Right lung (tissue), 5 donors: Measurements from ENCODE around the gene TCF3. TPM values are rescaled to one million over a fixed set of nuclear protein-coding genes. Genes with fewer than 3 reads are reported as not detected.

Experiments
- DNase-seq, 2 donors: peaks; one replicate each; pipeline ENCODE4 v3.0.0-alpha.2; 2013
- polyA plus RNA-seq, 5 donors: library from polyadenylated mRNA; unstranded; fragments of 120-200 nt; gene quantifications; one replicate each; pipeline versions ENCODE4 v1.2.1 to v1.2.3, GENCODE V29; 2013; ENCODE audit warnings: inconsistent platforms in 1 of 5, low replicate concordance in 1 of 5; ENCODE audit not compliant: insufficient read length in 5 of 5, insufficient read depth in 1 of 5

TCF3 gene
- polyA plus RNA-seq, 5 donors: 101 to 158 (median 127) TPM

DNA sequence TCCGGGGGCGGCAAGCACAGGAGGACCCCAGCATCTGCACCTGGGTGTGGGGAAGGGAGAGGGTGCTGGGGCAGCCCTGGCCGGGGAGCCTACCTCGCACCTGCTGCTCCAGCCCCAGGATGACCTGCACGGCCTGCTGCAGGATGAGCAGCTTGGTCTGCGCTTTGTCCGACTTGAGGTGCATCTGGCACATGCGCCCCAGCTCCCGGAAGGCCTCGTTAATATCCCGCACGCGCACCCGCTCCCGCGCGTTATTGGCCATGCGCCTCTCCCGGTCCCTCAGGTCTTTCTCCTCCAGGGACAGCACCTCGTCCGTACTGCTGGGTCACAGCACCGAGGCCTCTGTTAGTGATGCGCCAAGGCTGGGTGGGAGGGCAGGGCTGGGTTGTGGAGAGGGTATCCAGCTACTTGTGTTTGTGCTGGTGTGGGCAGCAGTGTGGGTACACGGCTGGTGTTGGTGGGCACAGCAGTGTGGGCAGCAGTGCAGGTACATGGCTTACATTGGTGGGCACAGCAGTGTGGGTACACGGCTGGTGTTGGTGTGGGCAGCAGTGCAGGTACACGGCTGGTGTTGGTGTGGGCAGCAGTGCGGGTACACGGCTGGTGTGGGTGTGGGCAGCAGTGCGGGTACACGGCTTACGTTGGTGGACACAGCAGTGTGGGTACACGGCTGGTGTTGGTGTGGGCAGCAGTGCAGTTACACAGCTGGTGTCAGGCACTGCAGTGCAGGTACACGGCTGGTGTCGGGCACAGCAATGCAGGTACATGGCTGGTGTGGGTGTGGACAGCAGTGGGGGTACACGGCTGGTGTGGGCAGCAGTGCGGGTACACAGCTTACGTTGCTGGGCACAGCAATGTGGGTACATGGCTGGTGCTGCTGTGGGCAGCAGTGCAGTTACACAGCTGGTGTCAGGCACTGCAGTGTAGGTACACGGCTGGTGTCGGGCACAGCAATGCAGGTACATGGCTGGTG, 40.0 kb downstream of the TCF3 start:
- DNase-seq: no peak

DNA sequence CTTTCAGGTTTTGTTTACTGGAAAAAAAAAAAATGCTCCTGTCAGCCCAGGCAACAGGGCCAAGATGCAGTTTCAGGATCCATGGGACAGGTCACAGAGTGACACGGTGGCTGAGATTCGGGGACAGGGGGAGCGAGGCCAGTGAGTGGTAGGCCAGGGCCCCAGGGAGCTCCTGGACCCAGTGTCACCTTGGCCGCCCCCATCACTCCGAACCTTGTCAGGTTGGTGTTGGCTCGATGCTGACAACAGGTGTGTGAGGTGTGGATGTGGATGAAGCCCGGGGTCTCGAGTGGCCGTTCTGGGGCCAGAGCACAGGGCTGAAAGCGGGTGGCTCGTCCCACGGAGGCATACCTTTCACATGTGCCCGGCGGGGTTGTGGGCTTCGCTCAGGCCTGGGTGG, 41.1 kb downstream of the TCF3 start:
- DNase-seq: no peak

DNA sequence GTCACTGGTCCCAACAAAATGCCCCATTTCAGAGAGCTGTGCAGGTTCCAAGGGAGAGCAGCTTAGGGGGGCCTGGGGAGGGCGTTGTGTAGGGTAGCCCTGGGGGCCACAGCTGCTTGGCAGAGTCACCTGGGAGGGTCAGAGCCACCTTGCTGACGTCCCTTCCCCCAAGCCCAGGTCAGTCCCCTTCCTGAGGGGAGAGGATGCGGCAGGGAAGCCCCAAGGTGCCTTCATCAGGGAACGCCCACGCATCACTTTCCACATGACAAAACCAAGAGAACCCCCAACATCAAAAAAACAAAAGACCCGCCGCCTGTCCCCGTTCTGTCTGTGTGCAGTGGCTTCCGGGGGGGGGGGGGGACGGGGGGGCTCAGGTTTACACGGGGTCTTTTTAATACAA, 41.8 kb downstream of the TCF3 start:
- DNase-seq: no peak

DNA sequence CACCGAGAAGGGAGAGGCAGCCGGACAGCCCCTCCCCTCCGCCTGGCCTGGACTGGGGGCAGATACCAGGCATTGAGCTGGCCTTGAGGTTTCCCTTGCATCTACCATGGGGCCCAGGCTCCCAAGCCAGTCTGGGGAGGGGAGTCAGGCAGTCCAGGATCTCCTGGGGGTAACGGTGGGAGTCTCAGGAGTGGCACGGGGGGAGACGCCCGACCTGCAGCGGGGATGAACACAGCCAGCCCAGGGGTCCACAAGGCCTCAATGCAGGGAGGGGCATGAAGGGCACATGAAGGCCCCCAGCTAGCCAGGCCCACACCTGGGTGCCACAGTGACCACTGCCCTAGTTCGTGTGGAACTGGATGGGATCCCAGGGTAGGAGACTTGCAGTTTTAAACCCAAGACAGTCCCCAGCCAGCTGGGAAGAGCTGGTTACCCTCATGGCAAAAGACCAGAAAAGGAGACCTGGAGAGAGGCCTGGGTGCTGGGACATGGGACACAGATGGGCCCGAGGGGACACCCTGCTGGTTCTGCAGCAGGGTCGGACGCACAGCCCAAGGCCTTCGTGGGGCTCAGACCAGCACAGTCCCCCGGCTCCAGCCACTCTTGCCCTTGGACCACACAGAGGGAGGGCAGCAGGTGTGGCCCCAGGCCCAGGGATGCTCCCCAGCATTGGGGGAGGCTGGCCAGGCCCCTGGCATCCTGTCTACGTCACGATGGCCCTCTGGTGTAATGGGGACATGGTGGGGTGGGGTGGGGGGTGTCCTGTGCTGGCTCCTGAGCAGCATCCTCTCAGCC, 42.5 kb downstream of the TCF3 start:
- DNase-seq: no peak

DNA sequence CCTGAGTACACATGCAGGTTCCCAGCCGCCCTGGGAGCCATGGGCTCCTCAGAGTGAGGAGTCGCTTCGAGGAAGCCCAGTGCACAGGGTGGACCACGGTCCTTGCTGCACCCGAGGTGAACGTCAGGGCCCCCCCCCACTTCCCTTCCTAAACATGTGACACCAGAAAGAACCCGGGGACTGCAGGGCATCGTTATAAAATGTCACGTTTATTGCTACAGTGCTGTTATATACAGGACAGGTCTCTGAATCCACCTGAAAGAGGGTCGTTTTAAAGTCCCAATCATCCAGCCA, 43.4 kb downstream of the TCF3 start:
- no peak for DNase-seq

DNA sequence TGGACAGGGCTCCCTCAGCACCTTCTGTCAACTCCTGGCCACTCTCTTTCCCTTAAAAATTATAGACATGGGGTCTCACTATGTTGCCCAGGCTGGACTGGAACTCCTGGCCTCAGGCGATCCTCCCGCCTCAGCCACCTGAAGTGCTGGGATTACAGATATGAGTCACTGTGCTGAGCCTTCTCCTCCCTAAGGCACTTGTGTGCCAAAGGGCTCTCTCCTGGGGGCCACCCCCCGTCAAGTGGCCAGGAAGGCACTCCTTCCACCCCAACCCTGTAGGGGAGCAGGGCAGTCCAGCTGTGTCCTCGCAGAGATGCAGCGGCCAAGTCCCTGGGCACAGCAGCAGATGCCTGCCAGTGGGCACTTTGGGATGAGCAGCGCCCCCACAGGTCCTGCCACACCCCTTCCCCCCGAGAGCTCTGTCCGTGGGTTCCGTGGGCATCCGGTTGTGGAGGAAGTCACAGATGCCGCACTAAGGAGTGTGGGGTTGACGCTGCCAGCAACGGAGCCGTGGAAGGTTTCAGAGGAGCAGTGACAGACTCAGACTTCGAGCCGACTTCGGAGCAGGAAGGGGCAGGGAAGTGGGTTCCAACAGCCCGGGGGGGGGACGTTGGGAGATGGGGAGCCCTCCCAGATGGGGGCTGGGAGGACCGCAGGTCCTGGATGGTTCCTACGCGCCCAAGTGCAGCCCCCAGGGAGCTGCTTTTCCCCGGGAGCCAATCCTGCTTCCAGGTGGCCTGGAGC, 43.9 kb downstream of the TCF3 start:
- DNase-seq: no peak

DNA sequence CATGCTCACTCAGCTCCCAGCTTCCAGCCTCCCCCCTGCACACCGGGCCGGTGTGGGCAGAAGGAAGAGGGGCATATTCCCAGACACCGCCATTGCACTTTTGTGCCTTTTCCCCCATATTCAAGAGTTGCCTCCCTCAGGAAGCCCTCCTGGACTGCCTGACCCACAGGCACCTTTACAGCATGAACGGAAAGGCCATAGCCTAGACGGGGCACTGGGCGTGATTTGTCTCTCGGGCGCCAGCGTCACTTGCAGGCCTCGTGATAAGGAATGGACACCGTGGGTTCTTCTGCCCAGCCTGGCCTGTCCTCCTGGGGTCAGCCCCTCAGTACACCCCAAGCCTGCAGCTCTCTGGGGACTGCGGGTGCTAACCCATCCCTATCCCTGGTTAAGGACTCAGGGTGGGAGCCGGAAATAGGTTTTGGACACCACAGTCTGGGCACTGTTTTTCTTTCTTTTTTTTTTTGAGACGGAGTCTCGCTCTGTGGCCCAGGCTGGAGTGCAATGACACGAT, 46.2 kb downstream of the TCF3 start:
- DNase-seq: no peak

DNA sequence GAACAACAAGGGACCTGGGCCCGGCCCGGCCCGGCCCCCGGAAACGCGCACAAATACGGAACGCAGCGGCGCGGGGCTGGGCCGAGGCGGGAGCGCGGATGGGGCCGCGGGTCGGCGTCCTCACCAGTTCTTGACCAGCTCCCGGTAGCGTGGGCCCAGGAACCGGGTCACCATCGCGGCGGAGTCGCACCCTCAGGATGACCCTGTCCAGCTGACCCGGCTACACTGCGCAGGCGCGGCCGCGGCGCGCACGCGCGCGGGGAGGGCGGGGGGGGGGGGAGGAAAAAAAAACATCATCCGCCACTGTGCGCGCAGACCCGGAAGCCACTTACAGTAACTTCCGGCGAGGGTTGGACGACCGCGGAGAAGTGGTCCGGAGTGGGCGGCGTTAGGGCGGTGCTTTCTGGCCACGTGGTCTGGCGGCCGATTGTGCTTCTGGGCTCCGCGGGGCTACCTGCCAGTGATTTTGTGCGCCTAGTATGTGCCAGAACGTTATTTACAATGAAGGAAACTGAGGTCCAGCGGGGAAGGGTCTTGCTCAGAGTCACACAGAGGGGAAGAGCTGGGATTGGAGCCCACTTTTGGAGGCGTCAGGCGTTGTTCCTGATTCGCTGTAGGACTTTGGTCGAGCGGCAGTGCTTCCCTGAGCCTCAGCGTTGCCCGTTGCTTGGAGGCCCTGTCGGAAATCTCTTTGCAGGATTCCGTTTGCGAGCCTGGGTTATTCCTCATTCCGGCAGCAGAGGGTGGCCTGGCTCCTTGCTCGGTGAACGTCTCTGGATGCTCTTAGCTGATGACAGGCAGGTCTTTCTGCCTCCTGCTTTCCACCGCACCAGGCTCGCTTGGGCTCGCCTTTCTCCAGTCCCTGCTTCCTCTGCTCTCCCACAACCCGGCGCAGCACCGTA, 46.9 kb downstream of the TCF3 start, which contains the start of gene UQCR11:
UQCR11 (minus strand) TSS at position 227 of the 902 bp plus-strand sequence; CDS start at position 174, 53 bp downstream.
- peak; percentile 95 for DNase-seq

DNA sequence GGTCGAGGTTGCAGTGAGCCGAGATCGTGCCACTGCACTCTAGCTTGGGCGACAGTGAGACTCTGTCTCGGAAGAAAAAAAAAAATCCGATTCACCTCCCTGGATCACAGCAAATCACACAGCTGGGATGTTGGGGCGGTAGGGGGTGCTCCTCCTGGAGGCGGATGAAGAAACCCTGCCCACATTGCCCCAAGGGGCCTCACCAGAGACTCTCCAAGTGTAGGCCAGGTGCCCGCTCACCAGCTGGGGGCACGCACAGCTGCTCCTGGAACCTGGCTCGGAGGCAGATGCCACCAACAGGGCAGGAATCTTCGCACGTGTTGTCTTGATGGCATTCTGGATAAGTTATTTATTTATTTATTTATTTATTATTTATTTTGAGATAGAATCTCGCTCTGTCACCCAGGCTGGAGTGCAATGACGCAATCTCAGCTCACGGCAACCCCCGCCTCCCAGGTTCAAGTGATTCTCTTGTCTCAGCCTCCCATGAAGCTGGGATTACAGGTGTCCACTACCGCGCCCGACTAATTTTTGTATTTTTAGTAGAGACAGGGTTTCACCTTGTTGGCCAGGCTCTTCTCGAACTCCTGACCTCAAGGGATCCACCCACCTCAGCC, 50.2 kb downstream of the TCF3 start:
- DNase-seq: no peak

DNA sequence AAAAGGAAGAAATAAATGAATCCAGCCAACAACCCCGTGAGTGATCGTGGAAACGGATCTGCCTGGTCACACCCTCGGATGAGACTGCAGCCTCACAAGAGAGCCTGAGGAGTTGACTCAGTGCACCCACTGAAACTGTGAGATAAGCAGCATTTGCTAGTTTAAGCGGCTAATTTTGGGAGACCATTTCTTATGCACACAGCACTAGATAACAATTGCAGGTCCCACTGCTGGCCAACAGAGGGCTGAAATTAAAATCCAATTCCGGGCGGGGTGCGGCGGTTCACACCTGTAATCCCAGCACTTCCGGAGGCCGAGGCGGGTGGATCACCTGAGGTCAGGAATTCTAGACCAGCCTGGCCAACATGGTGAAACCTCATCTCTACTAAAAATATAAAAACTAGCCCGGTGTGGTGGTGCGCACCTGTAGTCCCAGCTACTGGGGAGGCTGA, 50.8 kb downstream of the TCF3 start:
- DNase-seq: no peak

DNA sequence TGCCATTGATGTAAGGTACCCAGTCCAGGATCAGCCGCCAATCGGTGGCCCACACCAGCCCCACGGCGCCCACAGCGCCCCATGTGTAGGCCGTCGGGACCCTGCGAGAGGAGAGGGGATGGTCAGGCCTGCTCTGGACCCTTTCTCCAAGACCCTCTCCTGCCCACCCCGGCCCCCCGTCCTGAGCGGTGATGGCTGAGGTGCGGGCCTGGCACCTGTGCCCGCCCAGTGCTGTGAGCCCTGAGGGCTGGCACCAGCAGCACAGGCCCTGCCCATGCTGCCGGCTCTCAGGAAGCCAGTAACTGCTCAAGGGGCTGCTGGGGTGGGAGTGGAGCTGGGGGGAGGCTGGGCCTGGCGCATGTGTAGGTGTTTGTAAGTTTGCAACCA, 53.0 kb downstream of the TCF3 start:
- no peak for DNase-seq

DNA sequence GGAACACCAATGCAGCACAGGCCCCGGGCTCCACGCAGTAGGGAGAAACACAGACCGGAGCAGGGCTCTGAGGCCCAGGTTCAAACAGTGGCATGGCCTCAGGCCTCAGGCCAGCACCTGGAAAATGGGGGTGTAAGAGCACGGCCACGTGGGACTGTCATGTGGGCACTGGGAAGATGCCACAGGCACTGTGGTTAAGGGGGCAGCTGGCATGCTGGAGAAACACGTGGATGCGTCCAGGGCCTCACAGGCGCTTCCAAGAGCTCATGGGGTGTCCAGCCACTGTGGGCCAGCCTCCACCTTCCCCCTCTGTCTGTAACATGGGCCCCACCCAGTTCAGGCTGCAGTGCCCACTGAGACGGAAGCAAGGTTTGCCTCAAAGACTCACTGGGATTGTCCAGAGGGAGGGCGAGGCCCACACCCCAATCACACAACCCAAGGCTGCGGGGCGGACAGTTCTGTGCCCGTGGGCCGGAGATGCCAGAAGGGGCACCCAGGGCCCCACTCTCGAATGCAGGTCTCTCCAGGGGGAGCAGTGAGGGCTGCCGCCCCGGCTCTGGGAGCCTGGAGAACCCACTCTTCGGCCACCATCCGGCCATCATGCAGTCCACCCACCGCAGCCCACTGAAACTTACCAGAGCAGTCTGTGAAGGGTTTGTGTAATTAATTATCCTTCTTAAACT, 53.5 kb downstream of the TCF3 start:
- DNase-seq: no peak

DNA sequence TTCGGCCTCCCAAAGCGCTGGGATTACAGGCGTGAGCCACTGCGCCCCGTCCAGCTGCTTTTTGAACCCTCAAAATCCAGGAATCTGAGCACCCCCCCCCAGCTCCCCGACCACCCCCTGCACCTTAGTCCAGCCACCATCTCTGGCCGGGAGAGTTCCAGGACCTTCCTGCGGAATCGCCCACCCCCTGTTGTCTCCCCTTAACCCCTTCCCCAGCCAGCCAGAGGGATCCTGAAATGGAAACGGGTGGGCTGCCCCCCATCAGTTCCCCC, 59.0 kb downstream of the TCF3 start:
- no peak for DNase-seq

DNA sequence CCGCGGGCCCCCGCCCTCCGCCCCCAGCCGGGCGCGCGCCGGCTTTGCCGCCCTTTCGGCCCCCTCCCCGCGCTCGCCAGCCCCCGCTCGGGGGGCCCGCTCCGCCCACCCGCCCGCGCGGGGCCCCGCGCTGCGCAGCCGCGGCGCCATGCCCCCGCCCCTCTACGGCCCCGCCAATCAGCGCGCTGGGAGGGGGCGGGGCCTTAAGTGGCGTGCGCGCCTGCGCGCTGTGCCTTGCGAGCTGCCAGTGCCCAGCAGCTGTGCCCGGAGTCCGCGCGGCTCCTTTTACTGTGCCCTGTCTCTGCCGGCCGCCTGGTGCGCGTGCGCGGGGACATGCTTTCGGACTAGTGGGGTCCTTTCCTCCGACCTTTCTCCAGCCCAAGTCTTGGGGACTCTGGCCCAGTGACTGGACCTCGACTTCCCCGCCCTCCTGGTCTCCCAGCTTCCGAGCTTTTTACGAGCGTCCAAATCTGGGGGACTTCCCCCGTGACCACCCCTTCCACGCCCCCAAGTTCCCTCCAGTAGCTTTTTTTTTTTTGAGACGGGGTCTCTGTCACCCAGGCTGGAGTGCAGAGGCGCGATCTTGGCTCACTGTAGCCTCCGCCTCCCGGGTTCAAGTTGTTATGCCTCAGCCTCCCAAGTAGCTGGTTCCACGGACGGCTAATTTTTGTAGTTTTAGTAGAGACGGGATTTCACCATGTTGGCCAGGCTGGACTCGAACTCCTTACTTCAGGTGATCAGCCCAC, 59.5 kb downstream of the TCF3 start, which contains the start of gene MBD3:
MBD3 (minus strand) TSS at position 111 of the 746 bp plus-strand sequence. CDS start 234 bp downstream, outside the sequence.
- peak; percentile 93 to 94 for DNase-seq

DNA sequence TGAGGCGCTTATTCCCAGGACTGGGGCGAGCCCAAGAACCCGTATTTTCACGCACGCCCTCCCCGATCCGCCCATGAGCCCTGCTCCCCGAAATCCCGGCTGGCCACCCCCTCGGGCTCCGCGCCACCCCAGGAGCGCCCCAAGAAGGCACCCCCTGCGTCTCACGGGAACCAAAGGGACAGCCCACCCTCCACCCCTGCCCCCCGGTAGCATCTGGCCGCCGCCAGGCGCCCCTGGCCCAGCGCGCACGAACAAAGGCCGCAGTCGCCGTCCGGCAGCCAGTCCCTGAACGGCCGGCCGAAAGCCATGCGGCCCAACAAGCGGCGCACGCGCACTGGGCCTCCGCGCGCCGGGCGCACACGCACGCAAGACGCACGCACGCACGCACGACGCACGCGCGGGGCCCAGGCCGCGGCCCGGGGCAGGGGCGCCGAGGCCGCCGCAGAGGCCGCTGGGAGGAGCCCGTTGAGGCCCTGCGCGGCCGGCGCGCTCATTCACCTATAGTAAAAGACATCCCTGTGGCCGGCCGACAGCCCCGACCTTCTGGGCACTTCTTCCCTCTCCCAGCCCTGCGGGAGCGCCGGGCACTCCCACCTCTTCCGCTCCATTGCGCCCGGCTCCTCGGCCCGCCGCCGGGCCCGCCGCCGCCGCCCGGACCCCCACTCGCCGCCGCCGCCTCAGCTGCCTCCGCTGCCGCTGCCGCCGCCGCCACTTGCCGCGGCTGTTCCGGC, 60.2 kb downstream of the TCF3 start:
- peak; percentile 86 to 88 for DNase-seq

DNA sequence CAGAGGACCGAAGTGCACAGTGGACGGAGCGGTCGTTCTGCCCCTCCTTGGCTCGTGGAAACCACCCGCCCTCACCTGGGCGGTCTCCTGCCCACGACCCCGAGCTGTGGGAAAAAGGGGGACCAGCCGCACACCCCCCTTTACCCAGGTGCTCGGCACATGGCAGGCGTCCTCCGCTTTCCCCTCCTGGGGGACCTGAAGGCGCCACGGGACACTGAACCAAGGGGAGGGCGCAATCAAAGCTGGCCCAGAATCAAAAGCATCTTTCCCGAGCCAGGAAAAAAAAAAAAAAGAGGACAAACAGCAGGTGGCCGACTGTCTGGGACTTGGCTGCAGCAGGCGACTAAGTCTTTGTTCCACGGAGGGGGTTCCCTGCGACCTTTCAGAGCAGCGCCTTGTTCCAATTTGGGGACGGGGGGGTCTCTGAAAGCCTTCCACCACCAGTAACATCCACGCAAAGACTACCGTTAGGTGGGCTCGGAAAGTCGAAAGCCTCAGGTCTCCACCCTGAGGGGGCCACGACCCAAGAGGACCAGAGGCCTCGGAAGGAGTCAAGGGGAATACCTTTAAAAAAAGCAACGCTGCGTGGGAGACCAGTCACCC, 60.9 kb downstream of the TCF3 start:
- no peak for DNase-seq

DNA sequence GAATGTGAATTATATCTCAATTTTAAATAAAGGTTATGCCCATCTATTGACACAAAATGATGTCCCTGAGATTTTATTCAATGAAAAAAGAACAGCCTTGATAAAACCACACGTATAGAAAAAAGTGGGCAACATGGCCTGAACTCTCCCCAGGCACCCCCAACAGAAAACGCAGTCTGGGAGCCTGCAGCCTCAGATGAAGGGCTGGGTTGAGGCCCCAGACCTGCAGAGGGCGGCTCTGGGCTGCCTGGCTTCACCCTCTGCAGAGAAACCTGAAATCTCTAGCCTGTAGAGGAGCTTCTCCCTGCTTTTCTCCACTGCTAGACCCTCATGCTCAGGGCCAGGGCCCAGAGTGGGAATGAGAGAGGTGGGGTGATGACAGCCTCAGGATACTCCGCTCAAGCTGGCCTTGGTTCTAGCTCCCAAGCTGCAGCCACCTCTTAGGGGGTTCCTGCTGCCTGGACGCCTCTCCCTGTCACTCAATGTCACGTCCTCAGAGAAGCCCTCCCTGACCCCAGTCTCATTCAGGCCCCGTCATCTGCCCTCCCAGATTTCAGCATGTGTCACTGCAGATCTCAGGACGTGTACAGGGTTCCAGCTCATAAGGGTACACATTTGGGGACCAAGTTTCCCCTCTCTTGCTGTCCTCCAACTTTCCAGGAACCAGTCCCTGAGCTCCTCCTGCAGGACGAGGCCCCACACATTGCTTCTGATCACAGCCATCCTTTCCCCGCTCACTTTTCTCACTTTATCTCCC, 61.6 kb downstream of the TCF3 start:
- no peak for DNase-seq
